Measurements from ENCODE around the gene ADCY9. TPM values are rescaled to one million over a fixed set of nuclear protein-coding genes. Genes with fewer than 3 reads are reported as not detected.

Gene ADCY9
- total RNA-seq, 1 experiment from 2014 or later, result 4.7 TPM

DNA sequence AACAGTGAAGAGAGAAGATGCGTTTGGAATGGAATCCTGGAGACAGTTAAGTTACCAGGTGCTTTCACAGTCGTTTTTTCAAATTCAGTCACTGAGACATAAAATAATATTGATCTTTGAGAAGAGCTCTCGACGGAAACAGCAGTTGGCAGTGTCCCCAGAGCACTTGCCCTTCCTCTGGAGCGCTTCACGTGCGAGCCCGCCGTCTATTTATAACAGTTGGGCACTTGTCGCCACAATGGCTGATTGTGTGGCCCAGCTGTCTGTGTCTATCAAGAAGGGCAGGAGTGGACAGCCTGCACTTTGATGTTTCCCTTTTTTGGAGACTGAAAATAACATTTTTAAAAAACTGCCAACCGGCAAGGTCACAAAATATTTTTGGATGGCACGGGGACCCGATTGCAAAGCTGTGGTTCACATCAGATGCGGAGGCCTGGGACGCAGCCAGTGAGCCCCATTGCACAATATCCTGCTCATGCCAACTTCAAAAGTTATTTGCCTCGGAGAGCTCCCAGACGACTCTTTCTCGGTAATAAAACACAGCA lies 62.9 kb downstream of the ADCY9 start:
- Histone ChIP-seq H2BK5ac (ENCODE audit: insufficient read length, low read length) (no peak overlapping the region), H3K79me2 (ENCODE audit: insufficient read depth, low read length) (no peaks in the 10 kb centered on the region), H4K20me1 (ENCODE audit: control insufficient read depth, insufficient read depth, insufficient read length) (no peaks in the 10 kb centered on the region), H3K4ac (ENCODE audit: low read depth, low read length) (no peak overlapping the region), H3K79me1 (ENCODE audit: insufficient read depth, low read depth, low read length, poor library complexity, severe bottlenecking) (no peaks in the 10 kb centered on the region), H2BK12ac (ENCODE audit: insufficient read length, low read depth, low read length) (no peak overlapping the region), H3K18ac (ENCODE audit: insufficient read length, low read depth, low read length) (no peak overlapping the region), H3K4me1 (ENCODE audit: insufficient read depth, low read length) (no peaks in the 10 kb centered on the region; the same call in 1 of the 2 replicates), H2AK5ac (ENCODE audit: insufficient read length, low read length) (no peak overlapping the region), H2BK15ac (ENCODE audit: low read depth, low read length) (no peak overlapping the region), H3K4me2 (ENCODE audit: insufficient read depth, insufficient read length, low read length) (no peak overlapping the region), H3T11ph (ENCODE audit: low read length) (no peak overlapping the region), H2BK120ac (ENCODE audit: low read depth, low read length, poor library complexity, severe bottlenecking) (no peak overlapping the region), H4K8ac (replicated peaks; ENCODE audit: insufficient read length, low read depth, low read length) (no peak overlapping the region), H3K9me3 (ENCODE audit: control insufficient read depth, low read depth, low read length) (no peaks in the 10 kb centered on the region), H3K9ac (ENCODE audit: extremely low read depth, insufficient read length, low read length) (no peak overlapping the region), H3K23ac (ENCODE audit: insufficient read length, low read depth, low read length) (no peak overlapping the region), H4K91ac (ENCODE audit: insufficient read length, low read depth, low read length) (no peak overlapping the region), H3K27ac (ENCODE audit: insufficient read length, low read depth, low read length) (no peak overlapping the region), H3K14ac (ENCODE audit: insufficient read depth, low read length) (no peak overlapping the region), H3K23me2 (ENCODE audit: insufficient read length, low read depth, low read length, poor library complexity, severe bottlenecking) (no peaks in the 10 kb centered on the region), H3K27me3 (ENCODE audit: insufficient read depth, low read length) (no peaks in the 10 kb centered on the region), H2AFZ (ENCODE audit: low read length) (no peak overlapping the region), H2BK20ac (ENCODE audit: low read depth, low read length, poor library complexity, severe bottlenecking) (no peak overlapping the region), H3K56ac (ENCODE audit: insufficient read length, low read depth, low read length) (no peak overlapping the region), H4K5ac (ENCODE audit: insufficient read length, low read depth, low read length) (no peak overlapping the region)
- no peak for TF ChIP-seq CTCF (conservative IDR thresholded peaks at IDR 0.05)
- H3K36me3 Mint-ChIP-seq (ENCODE audit: insufficient read depth in 1 of 3, low read depth in 3 of 3), result no peaks in the 10 kb centered on the region
- peaks cover 1% of the 10 kb centered on the region; the same call in 1 of the 2 replicates for H3K27me3 Mint-ChIP-seq (ENCODE audit: low read depth)
- H3K4me1 Mint-ChIP-seq, result peaks cover 15 to 30% of the 10 kb centered on the region in 2 experiments
- H3K4me3 Mint-ChIP-seq, result no peak overlapping the region
- WGBS (ENCODE audit: extremely low coverage, insufficient read length, low lambda C conversion rate), result no CpG with 5 or more reads among the region's 18 CpGs
- H3K9me3 Mint-ChIP-seq, result no peaks in the 10 kb centered on the region
- DNase-seq, result no peak
- peak overlapping the region; percentile 5 to 56 (median 48); a peak in 3 of 7 replicates for H3K27ac Mint-ChIP-seq

All from H9 (cell line).